Neuronal stem cell (in vitro differentiated cells): Measurements from ENCODE around the gene MBD1.

Source experiments
- DNase-seq: peaks from one replicate; pipeline ENCODE4 v3.0.0-alpha.2; 2013; ENCODE audit warnings: low spot score
- H2AFZ ChIP-seq: one replicate; pipeline ENCODE4 v1.6.1; 2013; ENCODE audit warnings: mild to moderate bottlenecking, low read length, inconsistent platforms
- H2AK5ac ChIP-seq: 2 replicates; pipeline ENCODE4 v1.6.1; 2013; ENCODE audit warnings: low read depth, mild to moderate bottlenecking, inconsistent platforms, low read length, moderate library complexity, mixed read lengths
- H2BK120ac ChIP-seq: 2 replicates; pipeline ENCODE4 v1.6.1; 2013; ENCODE audit warnings: low read depth, mild to moderate bottlenecking, inconsistent platforms, low read length, moderate library complexity, mixed read lengths
- H2BK12ac ChIP-seq: one replicate; pipeline ENCODE4 v1.6.1; 2013; ENCODE audit warnings: low read length, inconsistent platforms
- H2BK15ac ChIP-seq: 2 replicates; pipeline ENCODE4 v1.6.1; 2013; ENCODE audit warnings: mild to moderate bottlenecking, low read length, inconsistent platforms, mixed read lengths
- H2BK5ac ChIP-seq: one replicate; pipeline ENCODE4 v1.6.1; 2013; ENCODE audit warnings: inconsistent platforms, mild to moderate bottlenecking, low read length, moderate library complexity
- H3K14ac ChIP-seq: one replicate; pipeline ENCODE4 v1.6.1; 2013; ENCODE audit warnings: low read length, inconsistent platforms
- H3K18ac ChIP-seq: 2 replicates; pipeline ENCODE4 v1.6.1; 2013; ENCODE audit warnings: low read length, inconsistent platforms
- H3K23ac ChIP-seq: 2 replicates; pipeline ENCODE4 v1.6.1; 2013; ENCODE audit warnings: low read depth, mild to moderate bottlenecking, mixed read lengths, low read length, inconsistent platforms; ENCODE audit not compliant: poor library complexity
- H3K27ac ChIP-seq: replicated peaks from 3 replicates; pipeline ENCODE4 v1.5.1; 2013; ENCODE audit warnings: low read length, inconsistent platforms
- H3K27me3 ChIP-seq, 3 experiments: 2 replicates each; pipeline ENCODE4 v1.6.1; 2013; ENCODE audit warnings: low read length in 3 of 3, mild to moderate bottlenecking in 2 of 3, inconsistent platforms in 1 of 3, low read depth in 1 of 3, mixed read lengths in 1 of 3, moderate library complexity in 1 of 3; ENCODE audit not compliant: control insufficient read depth in 3 of 3, insufficient read depth in 3 of 3
- H3K36me3 ChIP-seq, 2 donors: replicated peaks in 1 of 2; 2 replicates each; pipeline ENCODE4 v1.6.1; 2013; ENCODE audit warnings: low read length in 2 of 2; ENCODE audit not compliant: control insufficient read depth in 2 of 2, insufficient read depth in 2 of 2
- H3K4ac ChIP-seq: 2 replicates; pipeline ENCODE4 v1.6.1; 2013; ENCODE audit warnings: inconsistent platforms, mild to moderate bottlenecking, low read length, moderate library complexity
- H3K4me1 ChIP-seq, 2 donors: 1 replicate in 1 of 2; 2 replicates in 1 of 2; pipeline ENCODE4 v1.6.1; 2013; ENCODE audit warnings: low read length in 2 of 2, low read depth in 1 of 2; ENCODE audit not compliant: control insufficient read depth in 2 of 2, insufficient read depth in 1 of 2
- H3K4me2 ChIP-seq: one replicate; pipeline ENCODE4 v1.6.1; 2013; ENCODE audit warnings: mild to moderate bottlenecking, low read length, inconsistent platforms; ENCODE audit not compliant: insufficient read depth, poor library complexity, severe bottlenecking
- H3K4me3 ChIP-seq, 2 donors: 2 replicates each; pipeline ENCODE4 v1.5.1; 2013; ENCODE audit warnings: low read length in 2 of 2, mild to moderate bottlenecking in 2 of 2, inconsistent platforms in 1 of 2, moderate library complexity in 1 of 2
- H3K79me1 ChIP-seq: one replicate; pipeline ENCODE4 v1.6.1; 2013; ENCODE audit warnings: low read depth, mild to moderate bottlenecking, inconsistent platforms, low read length, moderate library complexity
- H3K9ac ChIP-seq: one replicate; pipeline ENCODE4 v1.6.1; 2013; ENCODE audit warnings: mild to moderate bottlenecking, low read depth, low read length, inconsistent platforms; ENCODE audit not compliant: poor library complexity
- H3K9me3 ChIP-seq, 2 donors: replicated peaks in 1 of 2; 2 replicates each; pipeline versions ENCODE3 to v1.6.1; 2013; ENCODE audit warnings: low read length in 2 of 2, mild to moderate bottlenecking in 2 of 2, inconsistent platforms in 1 of 2, low read depth in 1 of 2, mixed read lengths in 1 of 2, moderate library complexity in 1 of 2; ENCODE audit not compliant: control insufficient read depth in 2 of 2, insufficient read depth in 1 of 2
- H4K8ac ChIP-seq: one replicate; pipeline ENCODE4 v1.6.1; 2013; ENCODE audit warnings: low read depth, mild to moderate bottlenecking, inconsistent platforms, low read length, moderate library complexity
- H4K91ac ChIP-seq: one replicate; pipeline ENCODE4 v1.6.1; 2013; ENCODE audit warnings: low read length, low read depth, mild to moderate bottlenecking, inconsistent platforms; ENCODE audit not compliant: poor library complexity
- WGBS, 2 donors: extraction: QIAGEN DNeasy Blood & Tissue Kit; methylation state at CpG; one replicate each; pipeline ENCODE4 v1.1.7; 2013; ENCODE audit warnings: missing lambda C conversion rate in 2 of 2, mixed read lengths in 1 of 2; ENCODE audit not compliant: insufficient read length in 2 of 2, insufficient replicate concordance in 1 of 2; ENCODE audit errors: extremely low coverage in 2 of 2; 5-methylcytosine and 5-hydroxymethylcytosine counted together

Gene MBD1

GRCh38 chr18:50276452-50276851 lies 4.9 kb downstream of the MBD1 start:
- no CpG with 5 or more reads among the region's 4 CpGs for WGBS, 2 donors

DNA sequence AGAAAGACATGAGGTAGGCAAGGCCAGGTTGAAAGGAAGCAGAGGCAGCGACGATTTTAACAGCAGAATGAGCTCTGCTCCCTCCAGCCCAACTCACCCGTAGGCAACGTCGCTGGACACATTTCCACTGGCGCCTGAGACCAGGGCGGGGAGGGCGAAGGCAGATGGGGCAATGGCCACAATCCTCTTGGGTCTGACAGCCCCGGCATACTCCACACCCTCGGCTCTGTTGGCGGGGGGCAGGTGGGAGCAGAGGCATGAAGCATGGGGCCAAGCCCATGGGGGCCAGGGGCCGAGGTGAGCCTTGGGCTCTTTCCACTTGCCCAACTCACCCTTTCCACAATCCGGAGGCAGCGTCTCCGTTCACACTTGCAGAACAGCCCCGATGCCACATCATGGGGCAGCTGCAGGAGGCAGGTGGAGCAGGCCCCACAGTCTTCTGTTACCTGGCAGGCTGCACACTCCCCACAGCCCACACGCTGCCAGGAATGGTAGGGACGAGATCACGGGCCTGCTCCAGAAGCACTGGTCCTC lies 5.8 kb downstream of the MBD1 start:
- Histone ChIP-seq H2BK120ac (no peak overlapping the region), H3K4me2 (no peak overlapping the region), H2BK15ac (no peak overlapping the region), H3K9me3 (peaks cover 0 to 6% of the 10 kb centered on the region in 2 donors), H3K9ac (peak overlapping the region; percentile 54), H2BK12ac (no peak overlapping the region), H3K79me1 (peaks cover 13% of the 10 kb centered on the region), H3K4me3 (no peak overlapping the region), H3K4me1 (peaks cover 0 to 5% of the 10 kb centered on the region in 2 donors), H3K14ac (no peak overlapping the region), H3K36me3 (peaks cover 59 to 96% of the 10 kb centered on the region in 2 donors), H3K27ac (no peak overlapping the region), H2BK5ac (peak overlapping the region; percentile 68), H2AK5ac (no peak overlapping the region), H4K8ac (peak overlapping the region; percentile 26), H4K91ac (no peak overlapping the region), H2AFZ (no peak overlapping the region), H3K27me3 (no peaks in the 10 kb centered on the region), H3K23ac (no peak overlapping the region), H3K18ac (no peak overlapping the region), H3K4ac (no peak overlapping the region)
- WGBS, 2 donors: no CpG with 5 or more reads among the region's 19 CpGs
- no peak for DNase-seq

More at GRCh38 chr18:50276452-50276851, 4.9 kb downstream of the MBD1 start:
- no peak overlapping the region for H3K4me3 ChIP-seq
- H3K4me1 ChIP-seq: peaks cover 0 to 8% of the 10 kb centered on the region in 2 donors
- H4K91ac ChIP-seq: no peak overlapping the region
- H2BK15ac ChIP-seq: no peak overlapping the region
- H2BK120ac ChIP-seq: no peak overlapping the region
- H3K18ac ChIP-seq: no peak overlapping the region
- no peak overlapping the region for H4K8ac ChIP-seq
- no peak overlapping the region for H3K9ac ChIP-seq
- H3K36me3 ChIP-seq: peaks cover 56 to 87% of the 10 kb centered on the region in 2 donors
- no peak overlapping the region for H2BK12ac ChIP-seq
- no peak for DNase-seq
- peaks cover 0 to 6% of the 10 kb centered on the region in 2 donors for H3K9me3 ChIP-seq
- H3K79me1 ChIP-seq: peaks cover 17% of the 10 kb centered on the region
- no peak overlapping the region for H3K27ac ChIP-seq
- H3K4me2 ChIP-seq: no peak overlapping the region
- no peak overlapping the region for H3K23ac ChIP-seq
- no peak overlapping the region for H2AK5ac ChIP-seq
- H2AFZ ChIP-seq: no peak overlapping the region
- no peak overlapping the region for H3K14ac ChIP-seq
- no peaks in the 10 kb centered on the region for H3K27me3 ChIP-seq
- H2BK5ac ChIP-seq: no peak overlapping the region
- no peak overlapping the region for H3K4ac ChIP-seq

DNA sequence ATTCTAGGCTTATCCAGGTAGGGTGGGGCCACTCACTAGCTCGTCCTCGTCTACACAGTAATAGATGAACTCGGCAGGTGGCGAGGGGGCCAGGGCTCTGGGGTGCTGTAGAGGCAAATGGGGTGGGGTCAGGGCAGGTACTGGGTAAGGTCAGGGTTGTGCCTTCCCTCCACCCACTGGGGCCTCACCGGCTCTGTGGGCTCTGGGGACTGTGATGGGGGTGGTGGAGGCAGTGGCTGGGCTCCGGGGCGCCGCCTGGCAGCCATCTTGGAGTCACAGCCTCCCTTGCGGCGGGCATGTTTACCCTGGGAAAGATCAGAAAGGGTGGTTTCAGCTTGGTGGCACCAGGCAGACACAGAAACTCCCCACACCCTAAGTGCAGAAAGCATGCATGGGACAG lies 6.4 kb downstream of the MBD1 start:
- Histone ChIP-seq H3K9me3 (peaks cover 0 to 6% of the 10 kb centered on the region in 2 donors), H4K8ac (no peak overlapping the region), H2AFZ (no peak overlapping the region), H3K4ac (no peak overlapping the region), H3K4me1 (no peaks in the 10 kb centered on the region), H3K27ac (no peak overlapping the region), H3K27me3 (no peaks in the 10 kb centered on the region), H2BK5ac (no peak overlapping the region), H3K23ac (peak overlapping the region; percentile 66), H3K4me3 (no peak overlapping the region), H2BK12ac (no peak overlapping the region), H4K91ac (no peak overlapping the region), H3K18ac (no peak overlapping the region), H3K14ac (no peak overlapping the region), H2AK5ac (no peak overlapping the region), H3K79me1 (peaks cover 10% of the 10 kb centered on the region), H2BK120ac (no peak overlapping the region), H2BK15ac (no peak overlapping the region), H3K4me2 (no peak overlapping the region), H3K9ac (peak overlapping the region; percentile 30), H3K36me3 (peaks cover 65 to 100% of the 10 kb centered on the region in 2 donors)
- no peak for DNase-seq
- no CpG with 5 or more reads among the region's 10 CpGs for WGBS, 2 donors

GRCh38 chr18:50274044-50274442 lies 7.3 kb downstream of the MBD1 start:
- DNase-seq: no peak
- Histone ChIP-seq H3K4me3 (no peak overlapping the region), H2AK5ac (no peak overlapping the region), H3K23ac (no peak overlapping the region), H3K27ac (no peak overlapping the region), H2BK15ac (no peak overlapping the region), H3K9me3 (no peaks in the 10 kb centered on the region), H3K4me2 (no peak overlapping the region), H3K14ac (no peak overlapping the region), H2BK5ac (no peak overlapping the region), H3K36me3 (peaks cover 67 to 100% of the 10 kb centered on the region in 2 donors), H4K91ac (no peak overlapping the region), H2AFZ (no peak overlapping the region), H3K18ac (no peak overlapping the region), H3K79me1 (peaks cover 7% of the 10 kb centered on the region), H3K9ac (no peak overlapping the region), H3K4me1 (no peaks in the 10 kb centered on the region), H4K8ac (no peak overlapping the region), H3K4ac (no peak overlapping the region), H2BK120ac (no peak overlapping the region), H3K27me3 (no peaks in the 10 kb centered on the region), H2BK12ac (no peak overlapping the region)
- WGBS, 2 donors: no CpG with 5 or more reads among the region's 17 CpGs
